Hepatocyte (in vitro differentiated cells): Measurements from ENCODE around the gene EXOC6. TPM values are rescaled to one million over a fixed set of nuclear protein-coding genes. Genes with fewer than 3 reads are reported as not detected.

Experiments
- DNase-seq: peaks from one replicate; pipeline ENCODE4 v3.0.0-alpha.2; 2016; ENCODE audit warnings: low spot score
- H2AFZ ChIP-seq: fragments of 200-600 bp; sonication (generic); 2 replicates; pipeline ENCODE4 v1.6.0; 2016; ENCODE audit warnings: antibody characterized with exemption, mild to moderate bottlenecking
- H3K27ac ChIP-seq: fragments of 200-600 bp; sonication (generic); 2 replicates; pipeline ENCODE4 v1.5.1; 2016; ENCODE audit warnings: mild to moderate bottlenecking
- H3K27me3 ChIP-seq: fragments of 200-600 bp; sonication (generic); 2 replicates; pipeline ENCODE4 v1.6.1; 2016
- H3K36me3 ChIP-seq: fragments of 200-600 bp; sonication (generic); replicated peaks from 2 replicates; pipeline ENCODE4 v1.5.1; 2016; ENCODE audit warnings: low read depth; ENCODE audit not compliant: insufficient read depth
- H3K4me1 ChIP-seq: fragments of 200-600 bp; sonication (generic); 2 replicates; pipeline ENCODE4 v1.5.1; 2016; ENCODE audit warnings: mild to moderate bottlenecking, moderate library complexity; ENCODE audit not compliant: insufficient read depth
- H3K4me2 ChIP-seq: fragments of 200-600 bp; sonication (generic); 2 replicates; pipeline ENCODE4 v1.6.0; 2016
- H3K4me3 ChIP-seq: fragments of 200-600 bp; sonication (generic); 2 replicates; pipeline ENCODE4 v1.5.1; 2016; ENCODE audit warnings: mild to moderate bottlenecking
- H3K79me2 ChIP-seq: fragments of 200-600 bp; sonication (generic); 2 replicates; pipeline ENCODE4 v1.6.0; 2017; ENCODE audit warnings: mild to moderate bottlenecking
- H3K9me2 ChIP-seq: fragments of 200-600 bp; sonication (generic); replicated peaks from 2 replicates; pipeline ENCODE4 v1.6.0; 2017; ENCODE audit warnings: mild to moderate bottlenecking; ENCODE audit not compliant: insufficient read depth
- H3K9me3 ChIP-seq: fragments of 200-600 bp; sonication (generic); 2 replicates; pipeline ENCODE4 v1.5.1; 2016; ENCODE audit warnings: low read depth, mild to moderate bottlenecking
- H4K20me1 ChIP-seq: fragments of 200-600 bp; sonication (generic); 2 replicates; pipeline ENCODE4 v1.6.0; 2016; ENCODE audit warnings: mild to moderate bottlenecking; ENCODE audit not compliant: insufficient read depth, poor library complexity, severe bottlenecking
- EZH2 ChIP-seq: fragments of 200-600 bp; sonication (generic); IDR thresholded peaks from 2 replicates; pipeline ENCODE4 v1.6.1; 2016; ENCODE audit warnings: antibody characterized with exemption, mild to moderate bottlenecking, borderline replicate concordance
- EZH2phosphoT487 ChIP-seq: fragments of 200-600 bp; sonication (generic); IDR thresholded peaks from one replicate; pipeline ENCODE4 v1.6.1; 2018; ENCODE audit warnings: antibody characterized with exemption, mild to moderate bottlenecking, low read depth, moderate library complexity; ENCODE audit not compliant: unreplicated experiment, severe bottlenecking
- WGBS: methylation state at CpG from one replicate; pipeline ENCODE4 v1.1.6; 2016; ENCODE audit warnings: low lambda C conversion rate; ENCODE audit errors: missing lambda C conversion rate; 5-methylcytosine and 5-hydroxymethylcytosine counted together
- polyA plus RNA-seq: library from polyadenylated mRNA; unstranded; fragments of >200 nt; fragmentation: Nextera tagmentation; extraction: Ambion mirVana; gene quantifications from 2 replicates; pipeline ENCODE4 v1.2.1, GENCODE V29; 2016
- total RNA-seq: library from RNA; depleted of rRNA; stranded (reverse); fragments of >200 nt; gene quantifications from 2 replicates; pipeline ENCODE4 v1.2.3, GENCODE V29; 2014
- TF ChIP-seq, protein P1 (sequence below): fragments of 200-600 bp; sonication (generic); IDR thresholded peaks from 2 replicates; pipeline ENCODE4 v1.5.1; 2016; ENCODE audit warnings: antibody characterized with exemption, mild to moderate bottlenecking; ENCODE audit not compliant: poor library complexity

Gene EXOC6
- total and polyA plus RNA-seq, 2 experiments from 2014 or later, result 5.8 to 11.7 TPM

DNA sequence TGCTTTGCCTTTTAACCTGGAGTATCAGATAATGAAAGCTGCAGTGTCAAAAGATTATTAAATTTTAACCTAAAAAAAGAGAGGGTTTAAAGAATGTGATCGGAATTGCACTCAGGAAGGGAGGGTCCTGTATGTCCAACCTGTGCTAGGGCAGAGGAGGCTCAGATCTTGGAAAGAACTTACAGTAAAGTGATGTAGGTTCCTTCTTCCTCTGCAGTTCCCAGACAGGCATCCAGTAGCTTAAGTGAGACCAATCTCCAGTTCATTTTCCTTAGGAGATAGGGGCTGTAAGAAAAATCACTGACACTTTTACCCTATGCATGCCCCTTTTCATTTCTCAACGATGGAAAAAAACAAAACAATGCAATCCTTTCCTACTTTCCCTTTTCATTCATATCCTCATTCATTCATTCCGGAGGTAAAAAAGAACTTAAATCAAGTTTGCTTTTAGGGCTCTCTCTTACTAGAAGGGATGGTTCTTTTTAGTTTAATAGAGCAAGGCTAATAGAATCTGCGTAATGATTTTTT, 28.3 kb downstream of the EXOC6 start:
- H3K9me2 ChIP-seq, result no peaks in the 10 kb centered on the region
- DNase-seq, result no peak
- no peaks in the 10 kb centered on the region for H3K27me3 ChIP-seq
- 71% methylated on average over 4 of the region's 4 CpGs for WGBS
- TF ChIP-seq, protein P1, sequence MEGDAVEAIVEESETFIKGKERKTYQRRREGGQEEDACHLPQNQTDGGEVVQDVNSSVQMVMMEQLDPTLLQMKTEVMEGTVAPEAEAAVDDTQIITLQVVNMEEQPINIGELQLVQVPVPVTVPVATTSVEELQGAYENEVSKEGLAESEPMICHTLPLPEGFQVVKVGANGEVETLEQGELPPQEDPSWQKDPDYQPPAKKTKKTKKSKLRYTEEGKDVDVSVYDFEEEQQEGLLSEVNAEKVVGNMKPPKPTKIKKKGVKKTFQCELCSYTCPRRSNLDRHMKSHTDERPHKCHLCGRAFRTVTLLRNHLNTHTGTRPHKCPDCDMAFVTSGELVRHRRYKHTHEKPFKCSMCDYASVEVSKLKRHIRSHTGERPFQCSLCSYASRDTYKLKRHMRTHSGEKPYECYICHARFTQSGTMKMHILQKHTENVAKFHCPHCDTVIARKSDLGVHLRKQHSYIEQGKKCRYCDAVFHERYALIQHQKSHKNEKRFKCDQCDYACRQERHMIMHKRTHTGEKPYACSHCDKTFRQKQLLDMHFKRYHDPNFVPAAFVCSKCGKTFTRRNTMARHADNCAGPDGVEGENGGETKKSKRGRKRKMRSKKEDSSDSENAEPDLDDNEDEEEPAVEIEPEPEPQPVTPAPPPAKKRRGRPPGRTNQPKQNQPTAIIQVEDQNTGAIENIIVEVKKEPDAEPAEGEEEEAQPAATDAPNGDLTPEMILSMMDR, result no peak
- H3K4me2 ChIP-seq, result no peak overlapping the region
- peaks cover 6% of the 10 kb centered on the region for H3K79me2 ChIP-seq
- H2AFZ ChIP-seq, result no peak overlapping the region
- H4K20me1 ChIP-seq, result no peaks in the 10 kb centered on the region
- no peak overlapping the region for H3K27ac ChIP-seq
- H3K36me3 ChIP-seq, result no peaks in the 10 kb centered on the region
- no peak overlapping the region for H3K4me3 ChIP-seq
- no peaks in the 10 kb centered on the region for H3K9me3 ChIP-seq
- no peaks in the 10 kb centered on the region for H3K4me1 ChIP-seq

DNA sequence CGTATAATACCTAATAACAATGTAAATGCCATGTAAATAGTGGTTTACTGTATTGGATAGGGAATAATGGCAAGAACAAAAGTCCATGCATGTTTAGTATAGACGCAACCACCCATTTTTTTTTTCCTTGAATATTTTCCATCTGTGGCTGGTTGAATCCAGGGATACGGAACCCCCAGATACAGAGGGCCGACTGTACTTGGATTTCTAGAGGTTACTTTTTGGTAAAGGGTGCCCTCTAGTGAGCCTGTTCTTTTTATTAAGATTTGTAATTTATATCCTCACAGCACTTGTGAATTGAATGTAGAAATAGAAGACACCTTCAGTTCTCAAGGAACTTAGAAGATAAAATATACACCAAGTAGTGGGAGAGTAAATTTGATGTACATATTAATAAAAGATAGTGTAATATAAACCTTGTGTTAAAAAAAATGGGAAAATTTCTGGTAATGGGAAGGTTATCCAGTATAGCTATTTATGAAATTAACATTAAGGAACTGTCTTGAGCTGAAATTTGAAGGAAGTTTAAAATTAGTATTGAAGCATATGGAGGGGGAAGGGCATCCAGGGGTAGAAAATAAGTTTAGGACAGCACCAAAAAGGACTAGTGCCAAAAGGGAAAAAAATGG, 32.0 kb downstream of the EXOC6 start:
- H3K9me2 ChIP-seq, result no peaks in the 10 kb centered on the region
- peak; percentile 60 for DNase-seq
- no peak overlapping the region for H3K4me2 ChIP-seq

GRCh38 chr10:92880917-92881316, 32.6 kb downstream of the EXOC6 start:
- no peak for TF ChIP-seq EZH2
- Histone ChIP-seq H3K4me3 (no peak overlapping the region), H3K4me1 (no peaks in the 10 kb centered on the region), H3K27me3 (no peaks in the 10 kb centered on the region), H3K79me2 (peaks cover 6% of the 10 kb centered on the region), H3K36me3 (no peaks in the 10 kb centered on the region), H3K9me3 (no peaks in the 10 kb centered on the region), H3K4me2 (no peak overlapping the region), H4K20me1 (no peaks in the 10 kb centered on the region), H3K27ac (no peak overlapping the region), H2AFZ (no peak overlapping the region), H3K9me2 (no peaks in the 10 kb centered on the region)
- 80% methylated on average over 2 of the region's 2 CpGs for WGBS
- no peak for DNase-seq

More for the DNA sequence above, 32.0 kb downstream of the EXOC6 start:
- Histone ChIP-seq H3K27me3 (no peaks in the 10 kb centered on the region), H4K20me1 (no peaks in the 10 kb centered on the region), H3K36me3 (no peaks in the 10 kb centered on the region), H3K27ac (no peak overlapping the region), H2AFZ (no peak overlapping the region), H3K9me3 (no peaks in the 10 kb centered on the region), H3K79me2 (peaks cover 6% of the 10 kb centered on the region), H3K4me3 (no peak overlapping the region), H3K4me1 (no peaks in the 10 kb centered on the region)
- 39% methylated on average over 4 of the region's 4 CpGs for WGBS
- TF ChIP-seq, protein P1, result peak; percentile 63
- no peak for TF ChIP-seq EZH2phosphoT487
- TF ChIP-seq EZH2, result no peak

DNA sequence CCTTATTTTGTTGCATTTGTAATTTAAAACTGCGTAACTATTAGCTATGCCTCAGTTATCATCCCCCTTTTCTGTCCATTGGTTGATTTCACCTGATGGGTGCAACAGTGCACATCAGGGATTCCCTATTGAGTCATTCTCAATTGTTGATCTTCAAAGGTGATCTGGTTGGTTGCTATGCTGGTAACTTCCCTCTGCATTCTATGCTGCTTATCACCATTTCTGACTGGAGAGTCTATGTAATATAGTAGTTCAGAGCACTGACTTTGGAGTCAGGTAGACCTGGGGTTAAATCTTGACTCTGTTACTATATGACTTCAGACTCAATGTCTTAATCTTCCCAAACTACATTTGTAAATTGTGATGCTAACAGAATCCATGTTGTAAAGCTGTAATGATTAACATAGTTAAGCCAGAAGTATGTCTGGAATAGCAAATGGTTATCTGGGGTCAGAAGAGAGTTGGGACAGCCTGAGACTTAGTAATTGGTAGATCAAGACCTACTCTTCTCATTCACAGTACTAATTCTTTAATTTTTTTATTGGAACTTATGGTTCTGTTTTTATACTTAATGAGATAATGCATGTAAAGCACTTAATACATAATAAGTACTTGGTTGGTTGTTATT, 38.1 kb downstream of the EXOC6 start:
- DNase-seq, result peak; percentile 20
- 93% methylated on average over 1 of the region's 1 CpG for WGBS
- no peak overlapping the region for H3K4me3 ChIP-seq
- TF ChIP-seq EZH2, result no peak
- no peak for TF ChIP-seq EZH2phosphoT487
- TF ChIP-seq, protein P1, result no peak
- H3K4me2 ChIP-seq, result no peak overlapping the region
- no peaks in the 10 kb centered on the region for H3K9me2 ChIP-seq
- H3K27me3 ChIP-seq, result no peaks in the 10 kb centered on the region
- H3K27ac ChIP-seq, result no peak overlapping the region
- no peaks in the 10 kb centered on the region for H4K20me1 ChIP-seq
- H3K79me2 ChIP-seq, result peaks cover 6% of the 10 kb centered on the region
- H3K4me1 ChIP-seq, result peaks cover 4% of the 10 kb centered on the region
- no peak overlapping the region for H2AFZ ChIP-seq
- H3K9me3 ChIP-seq, result no peaks in the 10 kb centered on the region
- H3K36me3 ChIP-seq, result no peaks in the 10 kb centered on the region
